BLaER1 treated with 17β-estradiol and CSF1 and Interleukin-3, amounts not matched to agents 10 nM and 100 nM (cell line): Measurements from ENCODE around the gene ZWILCH.
"Not testable (repeated sequence)": the region's sequence is repeated elsewhere in the genome, so short reads cannot be mapped to it uniquely, and the experiment has no call there.

Source experiments
- H3K27ac ChIP-seq, 11 experiments: shearing (Covaris generic); formaldehyde crosslinking; 2 replicates each; pipeline ENCODE4 v1.8.1; 2022
- H3K27me3 ChIP-seq, 11 experiments: shearing (Covaris generic); formaldehyde crosslinking; 2 replicates each; pipeline ENCODE4 v1.8.1; 2022
- H3K36me3 ChIP-seq, 11 experiments: shearing (Covaris generic); formaldehyde crosslinking; 2 replicates each; pipeline ENCODE4 v1.8.1; 2022
- H3K4me1 ChIP-seq, 10 experiments: shearing (Covaris generic); formaldehyde crosslinking; 2 replicates each; pipeline ENCODE4 v1.8.1; 2022
- H3K4me2 ChIP-seq, 11 experiments: shearing (Covaris generic); formaldehyde crosslinking; 2 replicates each; pipeline ENCODE4 v1.8.1; 2022
- H3K4me3 ChIP-seq, 10 experiments: shearing (Covaris generic); formaldehyde crosslinking; 2 replicates each; pipeline ENCODE4 v1.8.1; 2022
- H3K9ac ChIP-seq, 11 experiments: shearing (Covaris generic); formaldehyde crosslinking; 2 replicates each; pipeline ENCODE4 v1.8.1; 2022
- H3K9me3 ChIP-seq, 11 experiments: shearing (Covaris generic); formaldehyde crosslinking; replicated peaks in 1 of 11; 2 replicates each; pipeline ENCODE4 v1.8.1; 2022
- H4K20me1 ChIP-seq, 11 experiments: shearing (Covaris generic); formaldehyde crosslinking; 2 replicates each; pipeline ENCODE4 v1.8.1; 2022
- Cebpa-rat ChIP-seq, 11 experiments: shearing (Covaris generic); IDR thresholded peaks; 2 replicates each; pipeline ENCODE4 v1.8.1; 2022

The ZWILCH gene

GRCh38 chr15:66497502-66498455 lies 7.3 kb upstream of the ZWILCH start, which contains the start of gene SNAPC5:
Gene SNAPC5, minus strand, starts transcription at chr15:66497762. Its CDS starts 31 bp downstream, at chr15:66497731.
- H3K27me3 ChIP-seq: no peaks in the 10 kb centered on the region
- H3K4me3 ChIP-seq: peak within 1 kb of the TSS; percentile 72 to 88 (median 81)
- TF ChIP-seq Cebpa-rat (IDR thresholded peaks at IDR 0.05): peak in 3 of 11 experiments; percentile 16 to 62 (median 25); a peak in 3 of 22 replicates
- no peaks in the 10 kb centered on the region for H3K9me3 ChIP-seq
- peaks cover 74 to 95% (median 83%) of the 10 kb centered on the region in 11 experiments for H3K36me3 ChIP-seq
- peak within 1 kb of the TSS; percentile 77 to 99 (median 95) for H3K4me2 ChIP-seq
- peaks cover 34 to 51% (median 49%) of the 10 kb centered on the region in 11 experiments; a peak in 21 of 22 replicates for H4K20me1 ChIP-seq
- peak within 1 kb of the TSS; percentile 79 to 94 (median 90) for H3K9ac ChIP-seq
- peak within 1 kb of the TSS; percentile 78 to 94 (median 90) for H3K27ac ChIP-seq
- H3K4me1 ChIP-seq: peaks cover 43 to 75% (median 58%) of the 10 kb centered on the region in 10 experiments

GRCh38 chr15:66498501-66499386 lies 6.4 kb upstream of the ZWILCH start:
- Histone ChIP-seq H3K4me3 (0 out of 20 replicates have a peak overlapping the region, but pooled peaks of 1 of the 10 experiments have one; percentile 84), H3K27me3 (no peaks in the 10 kb centered on the region), H4K20me1 (peaks cover 44 to 61% (median 59%) of the 10 kb centered on the region in 11 experiments; a peak in 21 of 22 replicates), H3K27ac (peak overlapping the region in 9 of 11 experiments; percentile 78 to 94 (median 91); a peak in 12 of 22 replicates), H3K36me3 (peaks cover 70 to 95% (median 83%) of the 10 kb centered on the region in 11 experiments), H3K4me1 (peaks cover 51 to 83% (median 64%) of the 10 kb centered on the region in 10 experiments), H3K4me2 (peak overlapping the region in 6 of 11 experiments; percentile 5 to 98 (median 92); a peak in 8 of 22 replicates), H3K9me3 (no peaks in the 10 kb centered on the region), H3K9ac (peak overlapping the region in 8 of 11 experiments; percentile 22 to 100 (median 91); a peak in 11 of 22 replicates)
- no peak for TF ChIP-seq Cebpa-rat (IDR thresholded peaks at IDR 0.05)

GRCh38 chr15:66500346-66500745 lies 4.8 kb upstream of the ZWILCH start:
- Histone ChIP-seq H3K9ac (peak overlapping the region; percentile 67 to 100 (median 92); a peak in 20 of 22 replicates), H3K36me3 (peaks cover 58 to 80% (median 67%) of the 10 kb centered on the region in 11 experiments), H3K4me3 (peak overlapping the region in 8 of 10 experiments; percentile 80 to 92 (median 87); a peak in 10 of 20 replicates), H3K4me1 (peaks cover 51 to 68% (median 64%) of the 10 kb centered on the region in 10 experiments), H3K27ac (peak overlapping the region in 8 of 11 experiments; percentile 29 to 58 (median 40); a peak in 13 of 22 replicates), H3K4me2 (peak overlapping the region; percentile 36 to 96 (median 93)), H4K20me1 (peaks cover 45 to 65% (median 61%) of the 10 kb centered on the region in 11 experiments; a peak in 21 of 22 replicates)
- not testable (repeated sequence) for H3K27me3 ChIP-seq, H3K9me3 ChIP-seq

GRCh38 chr15:66502491-66502890 lies 2.6 kb upstream of the ZWILCH start:
- Histone ChIP-seq H3K36me3 (peaks cover 52 to 60% (median 57%) of the 10 kb centered on the region in 11 experiments), H3K27ac (peak overlapping the region in 9 of 11 experiments; percentile 92 to 99 (median 97); a peak in 13 of 22 replicates), H3K9me3 (no peaks in the 10 kb centered on the region), H3K9ac (peak overlapping the region; percentile 88 to 100 (median 95)), H3K4me1 (peaks cover 55 to 74% (median 66%) of the 10 kb centered on the region in 10 experiments), H4K20me1 (peaks cover 45 to 65% (median 61%) of the 10 kb centered on the region in 11 experiments; a peak in 21 of 22 replicates), H3K4me2 (peak overlapping the region; percentile 88 to 96 (median 93)), H3K4me3 (peak overlapping the region; percentile 78 to 93 (median 87); a peak in 18 of 20 replicates), H3K27me3 (no peaks in the 10 kb centered on the region)
- TF ChIP-seq Cebpa-rat (IDR thresholded peaks at IDR 0.05): no peak

- Histone ChIP-seq H3K4me1 (peaks cover 55 to 76% (median 66%) of the 10 kb centered on the region in 10 experiments), H3K27ac (peak overlapping the region; percentile 92 to 99 (median 97); a peak in 21 of 22 replicates), H3K36me3 (peaks cover 52 to 59% (median 56%) of the 10 kb centered on the region in 11 experiments), H3K9ac (peak overlapping the region; percentile 88 to 100 (median 95)), H3K4me3 (peak overlapping the region; percentile 78 to 93 (median 87)), H3K4me2 (peak overlapping the region; percentile 88 to 96 (median 93)), H4K20me1 (peaks cover 43 to 62% (median 57%) of the 10 kb centered on the region in 11 experiments; a peak in 21 of 22 replicates)
- H3K27me3 ChIP-seq, H3K9me3 ChIP-seq: not testable (repeated sequence)
These were observed 2.0 kb upstream of the ZWILCH start for GRCh38 chr15:66503041-66503648.

- Histone ChIP-seq H3K4me3 (peak overlapping the region; percentile 78 to 93 (median 87)), H3K27ac (peak overlapping the region; percentile 92 to 99 (median 97)), H3K4me2 (peak overlapping the region; percentile 88 to 96 (median 93)), H3K9ac (peak overlapping the region; percentile 88 to 100 (median 95)), H3K36me3 (peaks cover 44 to 56% (median 51%) of the 10 kb centered on the region in 11 experiments), H3K27me3 (no peaks in the 10 kb centered on the region), H4K20me1 (peaks cover 37 to 54% (median 49%) of the 10 kb centered on the region in 11 experiments; a peak in 21 of 22 replicates), H3K9me3 (no peaks in the 10 kb centered on the region), H3K4me1 (peaks cover 49 to 72% (median 65%) of the 10 kb centered on the region in 10 experiments)
- TF ChIP-seq Cebpa-rat (IDR thresholded peaks at IDR 0.05): no peak
These were observed 1.2 kb upstream of the ZWILCH start for GRCh38 chr15:66503780-66504562.

- Histone ChIP-seq H3K4me3 (peak overlapping the region; percentile 78 to 93 (median 87)), H3K27me3 (no peaks in the 10 kb centered on the region), H3K36me3 (peaks cover 29 to 56% (median 40%) of the 10 kb centered on the region in 11 experiments), H3K9ac (peak overlapping the region; percentile 88 to 100 (median 95)), H3K27ac (peak overlapping the region; percentile 92 to 99 (median 97)), H4K20me1 (peaks cover 34 to 39% (median 35%) of the 10 kb centered on the region in 11 experiments; a peak in 21 of 22 replicates), H3K4me1 (peaks cover 39 to 61% (median 52%) of the 10 kb centered on the region in 10 experiments), H3K4me2 (peak overlapping the region; percentile 74 to 91 (median 84)), H3K9me3 (no peaks in the 10 kb centered on the region)
- TF ChIP-seq Cebpa-rat (IDR thresholded peaks at IDR 0.05): no peak
These were observed 295 bp downstream of the ZWILCH start for GRCh38 chr15:66505430-66505811.
